HCT116 (cell line): ENCODE data around the gene NHERF1.

Experiments used
- EZH2 ChIP-seq: fragments of 200-600 bp; sonication (generic); IDR thresholded peaks from 2 replicates; pipeline ENCODE4 v1.6.1; 2017; ENCODE audit warnings: antibody characterized with exemption, mixed run types
- EZH2phosphoT487 ChIP-seq: fragments of 200-600 bp; IDR thresholded peaks from 2 replicates; pipeline ENCODE4 v1.6.1; 2018; ENCODE audit warnings: antibody characterized with exemption, borderline replicate concordance
- JUND ChIP-seq: IDR thresholded peaks from 2 replicates; pipeline ENCODE4 v1.6.1; 2012
- POLR2A ChIP-seq: IDR thresholded peaks from 2 replicates; pipeline ENCODE4 v1.7.0; 2011; ENCODE audit warnings: borderline replicate concordance; ENCODE audit not compliant: insufficient read depth, insufficient read length; ENCODE audit errors: extremely low read depth
- POLR2AphosphoS5 ChIP-seq: IDR thresholded peaks from 2 replicates; pipeline ENCODE4 v1.6.1; 2011; ENCODE audit warnings: mild to moderate bottlenecking, low read depth, low read length, moderate library complexity
- RAD21 ChIP-seq: IDR thresholded peaks from 2 replicates; pipeline ENCODE4 v1.6.1; 2012; ENCODE audit warnings: low read depth, mild to moderate bottlenecking
- TCF7L2 ChIP-seq: IDR thresholded peaks from 2 replicates; pipeline ENCODE4 v1.7.0; 2011; ENCODE audit warnings: borderline replicate concordance, inconsistent platforms; ENCODE audit not compliant: insufficient read depth, insufficient read length; ENCODE audit errors: extremely low read depth
- YY1 ChIP-seq: IDR thresholded peaks from 2 replicates; pipeline ENCODE4 v1.6.1; 2011; ENCODE audit warnings: low read length, low read depth, moderate library complexity, mild to moderate bottlenecking; ENCODE audit not compliant: insufficient replicate concordance; ENCODE audit errors: extremely low read depth
- TF ChIP-seq, protein P1 (sequence below), 3 experiments: fragments of 200-600 bp in 1 of 3; sonication (generic) in 1 of 3; IDR thresholded peaks in 2 of 3; conservative IDR thresholded peaks in 1 of 3; 2 replicates each; pipeline ENCODE4 v1.5.1; 2012 to 2017; ENCODE audit warnings: low read depth in 2 of 3, low read length in 2 of 3, antibody characterized with exemption in 1 of 3, borderline replicate concordance in 1 of 3, control low read depth in 1 of 3, mild to moderate bottlenecking in 1 of 3, mixed read lengths in 1 of 3, mixed run types in 1 of 3, moderate library complexity in 1 of 3; ENCODE audit not compliant: insufficient read depth in 1 of 3
- TF ChIP-seq, protein P2 (sequence below): IDR thresholded peaks from 2 replicates; pipeline ENCODE4 v1.6.1; 2012

DNA sequence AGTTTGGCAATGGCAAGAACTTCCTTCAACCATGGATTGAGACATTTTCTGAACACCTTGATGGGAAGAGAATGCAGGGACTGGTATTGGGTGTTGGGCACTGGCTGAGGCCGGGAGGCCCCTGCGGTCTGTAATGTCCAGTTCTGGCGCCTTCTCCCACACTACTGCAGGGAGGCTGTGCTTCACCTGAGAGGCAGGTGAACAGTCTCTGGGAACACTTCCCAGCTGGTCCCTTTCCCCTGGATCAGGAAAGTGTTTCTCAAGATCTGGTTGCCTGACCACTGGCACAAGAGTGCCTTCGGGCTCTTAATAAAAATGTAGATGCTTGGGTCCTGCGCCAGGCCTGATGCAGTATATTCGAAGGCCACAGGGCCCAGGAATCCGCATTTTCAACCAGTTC, 56.3 kb downstream of the NHERF1 start:
- no peak for TF ChIP-seq JUND
- TF ChIP-seq, protein P1, sequence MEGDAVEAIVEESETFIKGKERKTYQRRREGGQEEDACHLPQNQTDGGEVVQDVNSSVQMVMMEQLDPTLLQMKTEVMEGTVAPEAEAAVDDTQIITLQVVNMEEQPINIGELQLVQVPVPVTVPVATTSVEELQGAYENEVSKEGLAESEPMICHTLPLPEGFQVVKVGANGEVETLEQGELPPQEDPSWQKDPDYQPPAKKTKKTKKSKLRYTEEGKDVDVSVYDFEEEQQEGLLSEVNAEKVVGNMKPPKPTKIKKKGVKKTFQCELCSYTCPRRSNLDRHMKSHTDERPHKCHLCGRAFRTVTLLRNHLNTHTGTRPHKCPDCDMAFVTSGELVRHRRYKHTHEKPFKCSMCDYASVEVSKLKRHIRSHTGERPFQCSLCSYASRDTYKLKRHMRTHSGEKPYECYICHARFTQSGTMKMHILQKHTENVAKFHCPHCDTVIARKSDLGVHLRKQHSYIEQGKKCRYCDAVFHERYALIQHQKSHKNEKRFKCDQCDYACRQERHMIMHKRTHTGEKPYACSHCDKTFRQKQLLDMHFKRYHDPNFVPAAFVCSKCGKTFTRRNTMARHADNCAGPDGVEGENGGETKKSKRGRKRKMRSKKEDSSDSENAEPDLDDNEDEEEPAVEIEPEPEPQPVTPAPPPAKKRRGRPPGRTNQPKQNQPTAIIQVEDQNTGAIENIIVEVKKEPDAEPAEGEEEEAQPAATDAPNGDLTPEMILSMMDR (IDR thresholded peaks at IDR 0.05 in 2 of 3, conservative IDR thresholded peaks at IDR 0.05 in 1 of 3; ENCODE audit: borderline replicate concordance in 1 of 3, insufficient read depth in 1 of 3, low read depth in 2 of 3, low read length in 2 of 3): no peak
- no peak for TF ChIP-seq RAD21
- TF ChIP-seq EZH2phosphoT487: no peak
- TF ChIP-seq, protein P2, sequence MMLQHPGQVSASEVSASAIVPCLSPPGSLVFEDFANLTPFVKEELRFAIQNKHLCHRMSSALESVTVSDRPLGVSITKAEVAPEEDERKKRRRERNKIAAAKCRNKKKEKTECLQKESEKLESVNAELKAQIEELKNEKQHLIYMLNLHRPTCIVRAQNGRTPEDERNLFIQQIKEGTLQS: no peak
- TF ChIP-seq YY1: no peak
- no peak for TF ChIP-seq POLR2A
- TF ChIP-seq EZH2: no peak
- no peak for TF ChIP-seq POLR2AphosphoS5
- TF ChIP-seq TCF7L2: no peak
